GM12875 (cell line): ENCODE data around the gene MYL7.

Source experiments
- H3K4me3 ChIP-seq: one replicate; pipeline ENCODE4 v1.5.1; 2011; ENCODE audit warnings: low read depth, low read length, control low read depth
- CTCF ChIP-seq: IDR thresholded peaks from 2 replicates; pipeline ENCODE4 v1.5.1; 2011; ENCODE audit warnings: low read depth, mild to moderate bottlenecking, control low read depth, inconsistent platforms, low read length, moderate library complexity, borderline replicate concordance; ENCODE audit not compliant: insufficient read depth

The MYL7 gene

GRCh38 chr7:44100458-44101302, 40.5 kb downstream of the MYL7 start:
- TF ChIP-seq CTCF, result no peak
- no peak overlapping the region for H3K4me3 ChIP-seq

GRCh38 chr7:44099669-44100068, 41.5 kb downstream of the MYL7 start:
- TF ChIP-seq CTCF, result no peak
- no peak overlapping the region for H3K4me3 ChIP-seq

DNA sequence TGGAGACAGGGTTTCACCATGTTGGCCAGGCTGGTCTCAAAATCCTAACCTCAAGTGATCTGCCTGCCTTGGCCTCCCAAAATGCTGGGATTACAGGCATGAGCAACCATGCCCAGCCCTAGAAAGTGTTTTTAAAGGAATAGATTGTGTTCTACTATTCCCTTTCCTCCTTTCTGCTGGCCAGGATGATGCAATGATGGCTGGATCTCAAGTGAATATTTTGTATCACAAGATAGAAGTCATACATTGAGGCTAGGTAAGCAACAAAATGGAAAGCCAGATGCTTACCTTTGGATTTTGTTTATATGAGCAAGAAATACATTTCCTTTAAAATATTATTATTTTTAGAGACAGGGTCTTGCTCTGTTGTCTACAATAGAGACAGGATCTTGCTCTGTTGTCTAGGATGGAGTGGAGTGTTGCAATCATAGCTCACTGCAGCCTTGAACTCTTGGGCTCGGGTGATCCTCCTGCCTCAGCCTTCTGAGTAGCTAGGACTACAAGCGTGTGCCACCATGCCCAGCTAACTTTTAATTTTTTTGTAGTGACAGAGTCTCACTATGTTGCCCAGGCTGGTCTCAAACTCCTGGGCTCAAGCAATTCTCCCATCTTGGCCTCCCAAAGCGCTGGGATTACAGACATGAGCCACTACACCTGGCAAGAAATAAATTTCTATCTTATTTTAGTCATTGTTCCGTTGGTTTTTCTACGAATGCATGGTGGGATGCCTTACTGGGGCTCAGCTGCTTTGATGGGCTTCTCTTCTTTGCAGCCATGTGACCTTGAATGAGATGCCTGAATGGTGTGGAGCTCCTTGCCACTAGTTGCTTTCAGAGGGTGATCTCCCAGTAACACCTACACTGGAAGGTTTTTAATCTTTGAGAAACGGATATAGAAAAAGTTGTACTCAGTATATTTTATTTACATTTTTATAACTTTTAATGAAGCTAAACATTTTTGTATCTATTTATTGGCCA, 42.8 kb downstream of the MYL7 start:
- no peak for TF ChIP-seq CTCF
- H3K4me3 ChIP-seq, result no peak overlapping the region

- TF ChIP-seq CTCF, result no peak
Observed at GRCh38 chr7:44097064-44097932, 43.8 kb downstream of the MYL7 start.

DNA sequence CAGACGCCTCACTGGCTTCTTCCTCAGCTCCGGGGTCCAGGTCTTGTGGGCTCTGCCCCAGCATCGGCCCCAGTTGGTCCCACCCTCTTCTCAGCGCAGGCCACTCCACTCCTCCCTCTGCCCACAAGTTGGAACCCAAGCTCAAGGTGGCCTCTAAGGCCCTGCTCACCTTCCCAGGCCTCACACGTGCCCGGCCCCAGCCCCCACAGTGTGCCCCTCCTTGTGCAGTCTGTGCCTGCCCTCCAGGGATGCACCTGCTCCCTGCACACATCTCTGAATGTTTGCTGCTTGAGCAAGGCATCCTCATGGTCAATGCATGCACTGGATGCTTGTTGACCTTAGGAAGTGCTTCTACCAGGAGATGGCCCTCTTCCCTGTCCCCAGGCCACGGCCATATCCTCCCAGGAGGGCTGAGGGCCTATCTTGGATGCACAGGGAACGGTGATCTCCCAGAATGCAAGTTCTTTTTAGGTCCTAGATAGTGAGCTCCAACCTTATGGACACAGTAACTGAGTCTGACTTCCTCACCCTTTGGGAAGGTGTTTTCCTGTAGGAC, 44.7 kb downstream of the MYL7 start:
- no peak overlapping the region for H3K4me3 ChIP-seq
- no peak for TF ChIP-seq CTCF

More at GRCh38 chr7:44097064-44097932, 43.8 kb downstream of the MYL7 start:
- H3K4me3 ChIP-seq, result no peak overlapping the region

GRCh38 chr7:44095781-44096180, 45.4 kb downstream of the MYL7 start:
- no peak for TF ChIP-seq CTCF
- no peak overlapping the region for H3K4me3 ChIP-seq
